ENCODE measurements around the gene ZC3H12A. TPM values are rescaled to one million over a fixed set of nuclear protein-coding genes. Genes with fewer than 3 reads are reported as not detected.

Gene ZC3H12A
- total and polyA plus RNA-seq, 2 donors (not counting 1 experiment from before 2014, with no cell fraction given) = 73.0 to 170 TPM

DNA sequence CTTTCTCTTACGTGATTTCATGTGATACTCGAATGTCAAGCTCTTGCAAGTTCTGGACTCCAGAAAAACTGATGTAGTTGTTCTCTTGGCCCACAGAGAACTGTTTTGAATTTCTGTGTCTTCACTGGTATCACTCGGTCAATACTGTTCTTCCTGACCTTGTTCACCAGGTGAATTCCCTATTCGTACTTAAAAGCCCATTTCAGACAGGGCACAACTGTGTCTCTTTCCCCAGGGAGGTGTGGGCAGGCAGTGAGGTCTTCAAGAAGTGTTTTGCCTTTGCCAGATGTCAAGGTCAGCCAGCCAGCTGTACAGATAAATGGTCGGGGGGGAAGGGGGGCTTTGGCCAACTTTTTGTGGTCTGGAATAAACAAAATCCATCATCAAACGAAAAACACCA is 27.5 kb upstream of the ZC3H12A start:
- no peaks in the 10 kb centered on the region for H3K9me3 Mint-ChIP-seq (ENCODE audit: insufficient read depth)
- Histone ChIP-seq H3K9me3 (ENCODE audit: control extremely low read depth in 1 of 3, control insufficient read depth in 2 of 3, insufficient read depth in 1 of 3, low read length in 2 of 3) (no peaks in the 10 kb centered on the region), H3K4me3 (ENCODE audit: control extremely low read depth in 1 of 5, extremely low read depth in 1 of 5, insufficient read depth in 1 of 5, low read depth in 2 of 5, low read length in 4 of 5) (no peak overlapping the region), H3K4me2 (replicated peaks; ENCODE audit: low read depth, low read length, poor library complexity, severe bottlenecking) (no peak overlapping the region), H2AFZ (ENCODE audit: insufficient read depth, low read depth, low read length, poor library complexity, severe bottlenecking) (no peak overlapping the region), H3K9ac (ENCODE audit: low read length) (no peak overlapping the region), H3K36me3 (replicated peaks in 1 of 2; ENCODE audit: control extremely low read depth in 1 of 2, control insufficient read depth in 1 of 2, extremely low read depth in 1 of 2, insufficient read depth in 2 of 2, low read length in 1 of 2) (no peaks in the 10 kb centered on the region), H3K27ac (ENCODE audit: low read length in 2 of 2) (no peak overlapping the region), H3K4me1 (ENCODE audit: control insufficient read depth in 2 of 2, insufficient read depth in 2 of 2, low read length in 2 of 2) (peaks cover 8 to 11% of the 10 kb centered on the region in 2 donors), H4K20me1 (ENCODE audit: control insufficient read depth, insufficient read depth, low read length, poor library complexity, severe bottlenecking) (no peaks in the 10 kb centered on the region), H3K27me3 (replicated peaks in 1 of 4; ENCODE audit: control extremely low read depth in 1 of 4, control insufficient read depth in 3 of 4, insufficient read depth in 4 of 4, low read length in 3 of 4) (peaks cover 0 to 2% (median 0%) of the 10 kb centered on the region in 4 experiments), H3K79me2 (ENCODE audit: control insufficient read depth, insufficient read depth, low read length) (no peaks in the 10 kb centered on the region)
- H3K27ac Mint-ChIP-seq = no peak overlapping the region
- no peak overlapping the region for H3K4me3 Mint-ChIP-seq
- 64% methylated on average over 3 of the region's 6 CpGs for WGBS (ENCODE audit: insufficient coverage)
- ATAC-seq (ENCODE audit: low read depth) (no peak), DNase-seq (no peak)
- peaks cover 25% of the 10 kb centered on the region for H3K27me3 Mint-ChIP-seq
- intact Hi-C loops (cut with micrococcal nuclease) = no loop called here
- H3K4me1 Mint-ChIP-seq = peaks cover 8% of the 10 kb centered on the region
- POLR2A ChIA-PET = no interaction called here
- CTCF ChIA-PET = no interaction called here
- TF ChIP-seq EZH2 (IDR thresholded peaks at IDR 0.05; ENCODE audit: borderline replicate concordance, insufficient read depth, low read depth, low read length, poor library complexity, severe bottlenecking) (no peak), CTCF (IDR thresholded peaks at IDR 0.05) (no peak)

DNA sequence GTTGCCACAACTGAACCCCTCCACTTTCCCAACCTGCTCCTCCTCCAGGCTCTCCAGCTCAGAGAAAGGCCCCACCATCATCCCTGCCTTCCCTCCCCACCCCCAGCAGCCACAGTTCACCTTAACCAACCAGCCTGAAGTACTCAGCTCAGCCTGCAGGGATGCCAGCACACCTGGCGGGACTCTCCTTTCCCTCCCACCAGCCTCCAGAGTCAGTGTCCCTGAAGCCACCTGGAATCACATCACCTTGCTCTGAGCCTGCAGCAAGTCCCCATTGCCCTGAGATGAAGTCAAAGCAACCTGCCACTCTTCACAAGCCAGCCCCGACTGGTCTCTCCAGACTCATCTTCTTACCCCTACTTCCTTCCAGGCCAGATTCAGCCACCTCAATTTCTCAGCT is 26.2 kb upstream of the ZC3H12A start:
- no peak overlapping the region for H3K27ac ChIP-seq (ENCODE audit: low read length in 2 of 2)
- Mint-ChIP-seq H3K27ac (no peak overlapping the region), H3K4me3 (no peak overlapping the region), H3K9me3 (ENCODE audit: insufficient read depth) (no peaks in the 10 kb centered on the region), H3K4me1 (peaks cover 8% of the 10 kb centered on the region), H3K27me3 (peaks cover 16% of the 10 kb centered on the region)
- H3K79me2 ChIP-seq (ENCODE audit: control insufficient read depth, insufficient read depth, low read length) = no peaks in the 10 kb centered on the region
- intact Hi-C loops (cut with micrococcal nuclease) = no loop called here
- ATAC-seq (ENCODE audit: low read depth) = no peak
- POLR2A ChIA-PET = interaction anchor here (0.5 kb wide), 1 partner anchor 48 kb away, joined by 3 read pairs; no protein-coding TSS in a partner anchor
- 95% methylated on average over 2 of the region's 2 CpGs for WGBS (ENCODE audit: insufficient coverage)
- H3K27me3 ChIP-seq (replicated peaks in 1 of 4; ENCODE audit: control extremely low read depth in 1 of 4, control insufficient read depth in 3 of 4, insufficient read depth in 4 of 4, low read length in 3 of 4) = peaks cover 0 to 2% (median 0%) of the 10 kb centered on the region in 4 experiments
- no peak overlapping the region for H3K9ac ChIP-seq (ENCODE audit: low read length)
- TF ChIP-seq EZH2 (IDR thresholded peaks at IDR 0.05; ENCODE audit: borderline replicate concordance, insufficient read depth, low read depth, low read length, poor library complexity, severe bottlenecking) (no peak), CTCF (IDR thresholded peaks at IDR 0.05) (no peak)
- H3K4me3 ChIP-seq (ENCODE audit: control extremely low read depth in 1 of 5, extremely low read depth in 1 of 5, insufficient read depth in 1 of 5, low read depth in 2 of 5, low read length in 4 of 5) = no peak overlapping the region
- H3K36me3 ChIP-seq (replicated peaks in 1 of 2; ENCODE audit: control extremely low read depth in 1 of 2, control insufficient read depth in 1 of 2, extremely low read depth in 1 of 2, insufficient read depth in 2 of 2, low read length in 1 of 2) = no peaks in the 10 kb centered on the region
- CTCF ChIA-PET = interaction anchor here (13.7 kb wide), 1 partner anchor 32 kb away, joined by 690 read pairs; the partner anchor contains the start of gene ZC3H12A
- H4K20me1 ChIP-seq (ENCODE audit: control insufficient read depth, insufficient read depth, low read length, poor library complexity, severe bottlenecking) = no peaks in the 10 kb centered on the region
- H3K4me2 ChIP-seq (replicated peaks; ENCODE audit: low read depth, low read length, poor library complexity, severe bottlenecking) = no peak overlapping the region
- H3K4me1 ChIP-seq (ENCODE audit: control insufficient read depth in 2 of 2, insufficient read depth in 2 of 2, low read length in 2 of 2) = peaks cover 8 to 11% of the 10 kb centered on the region in 2 donors
- no peak for DNase-seq
- no peaks in the 10 kb centered on the region for H3K9me3 ChIP-seq (ENCODE audit: control extremely low read depth in 1 of 3, control insufficient read depth in 2 of 3, insufficient read depth in 1 of 3, low read length in 2 of 3)
- H2AFZ ChIP-seq (ENCODE audit: insufficient read depth, low read depth, low read length, poor library complexity, severe bottlenecking) = no peak overlapping the region
